Measurements from ENCODE around the gene NPHP3. TPM values are rescaled to one million over a fixed set of nuclear protein-coding genes. Genes with fewer than 3 reads are reported as not detected.
"Not testable (repeated sequence)": the region's sequence is repeated elsewhere in the genome, so short reads cannot be mapped to it uniquely, and the experiment has no call there.

The NPHP3 gene
- total RNA-seq, 2 experiments from 2014 or later = 11.8 to 11.9 TPM

GRCh38 chr3:132642539-132642847 is 79.7 kb downstream of the NPHP3 start:
- intact Hi-C loops (cut with DNase I, micrococcal nuclease) = loop anchor here (1.0 to 10.0 kb wide), 3 partner anchors 106 to 388 kb away; no protein-coding TSS in a partner anchor
- Mint-ChIP-seq H3K27me3 (no peaks in the 10 kb centered on the region), H3K36me3 (ENCODE audit: low read depth) (peaks cover 9% of the 10 kb centered on the region), H3K4me1 (peaks cover 4% of the 10 kb centered on the region), H3K9me3 (ENCODE audit: low read depth) (no peaks in the 10 kb centered on the region), H3K4me3 (no peak overlapping the region), H3K27ac (no peak overlapping the region)
- no peak for DNase-seq
- CTCF ChIA-PET = interaction anchor here (0.8 to 6.3 kb wide), 25 partner anchors 11 to 317 kb away, joined by 3 to 102 read pairs (median 5); no protein-coding TSS in a partner anchor
- no peak for ATAC-seq
- POLR2A ChIA-PET = no interaction called here

- H3K4me1 Mint-ChIP-seq = peaks cover 4% of the 10 kb centered on the region
- no peak overlapping the region for H3K27ac Mint-ChIP-seq
- H3K27me3 Mint-ChIP-seq = no peaks in the 10 kb centered on the region
- peak; percentile 39 for ATAC-seq
- CTCF ChIA-PET = interaction anchor here (0.6 to 6.3 kb wide), 27 partner anchors 11 to 317 kb away, joined by 3 to 102 read pairs (median 5); no protein-coding TSS in a partner anchor
- intact Hi-C loops (cut with DNase I, micrococcal nuclease) = loop anchor here (1.0 to 10.0 kb wide), 3 partner anchors 106 to 387 kb away; no protein-coding TSS in a partner anchor
- H3K4me3 Mint-ChIP-seq = no peak overlapping the region
- no peaks in the 10 kb centered on the region for H3K9me3 Mint-ChIP-seq (ENCODE audit: low read depth)
- DNase-seq = no peak
- POLR2A ChIA-PET = no interaction called here
- peaks cover 9% of the 10 kb centered on the region for H3K36me3 Mint-ChIP-seq (ENCODE audit: low read depth)
These were observed 80.2 kb downstream of the NPHP3 start for GRCh38 chr3:132641837-132642538.

GRCh38 chr3:132641427-132641826 is 80.8 kb downstream of the NPHP3 start:
- peaks cover 12% of the 10 kb centered on the region for H3K36me3 Mint-ChIP-seq (ENCODE audit: low read depth)
- ATAC-seq; H3K27me3 Mint-ChIP-seq; H3K4me3 Mint-ChIP-seq; H3K9me3 Mint-ChIP-seq (ENCODE audit: low read depth); DNase-seq; H3K27ac Mint-ChIP-seq; POLR2A ChIA-PET; H3K4me1 Mint-ChIP-seq: not testable (repeated sequence)
- CTCF ChIA-PET = interaction anchor here (0.6 to 6.3 kb wide), 18 partner anchors 10 to 292 kb away, joined by 3 to 102 read pairs (median 5); no protein-coding TSS in a partner anchor
- intact Hi-C loops (cut with DNase I, micrococcal nuclease) = loop anchor here in 1 of 2 experiments (10.0 kb wide), 1 partner anchor 387 kb away; no protein-coding TSS in a partner anchor

- DNase-seq (no peak), ATAC-seq (no peak)
- H3K4me3 Mint-ChIP-seq = no peak overlapping the region
- intact Hi-C loops (cut with DNase I, micrococcal nuclease) = no loop called here
- ChIA-PET CTCF (interaction anchor here (6.3 kb wide), 1 partner anchor 104 kb away, joined by 102 read pairs; no protein-coding TSS in a partner anchor), POLR2A (no interaction called here)
- no peaks in the 10 kb centered on the region for H3K4me1 Mint-ChIP-seq
- H3K36me3 Mint-ChIP-seq (ENCODE audit: low read depth) = peaks cover 23% of the 10 kb centered on the region
- no peaks in the 10 kb centered on the region for H3K27me3 Mint-ChIP-seq
- H3K9me3 Mint-ChIP-seq (ENCODE audit: low read depth) = no peaks in the 10 kb centered on the region
- H3K27ac Mint-ChIP-seq = no peak overlapping the region
These were observed 83.5 kb downstream of the NPHP3 start for GRCh38 chr3:132638706-132639105.

- H3K27me3 Mint-ChIP-seq = no peaks in the 10 kb centered on the region
- H3K4me1 Mint-ChIP-seq = no peaks in the 10 kb centered on the region
- H3K27ac Mint-ChIP-seq = no peak overlapping the region
- ChIA-PET POLR2A (no interaction called here), CTCF (no interaction called here)
- H3K4me3 Mint-ChIP-seq = no peak overlapping the region
- peaks cover 25% of the 10 kb centered on the region for H3K36me3 Mint-ChIP-seq (ENCODE audit: low read depth)
- no peak for ATAC-seq
- H3K9me3 Mint-ChIP-seq (ENCODE audit: low read depth) = no peaks in the 10 kb centered on the region
- intact Hi-C loops (cut with DNase I, micrococcal nuclease) = no loop called here
- no peak for DNase-seq
These were observed 84.6 kb downstream of the NPHP3 start for GRCh38 chr3:132637590-132637989.

- Mint-ChIP-seq H3K27ac (no peak overlapping the region), H3K4me1 (peaks cover 1% of the 10 kb centered on the region), H3K27me3 (no peaks in the 10 kb centered on the region), H3K36me3 (ENCODE audit: low read depth) (peaks cover 21% of the 10 kb centered on the region), H3K4me3 (no peak overlapping the region), H3K9me3 (ENCODE audit: low read depth) (no peaks in the 10 kb centered on the region)
- no peak for ATAC-seq
- intact Hi-C loops (cut with DNase I, micrococcal nuclease) = no loop called here
- POLR2A ChIA-PET = no interaction called here
- no peak for DNase-seq
- CTCF ChIA-PET = interaction anchor here (0.9 to 1.6 kb wide), 3 partner anchors 12 to 283 kb away, joined by 3 to 7 read pairs (median 3); no protein-coding TSS in a partner anchor
These were observed 87.2 kb downstream of the NPHP3 start for GRCh38 chr3:132635052-132635451.

Other genes starting within 250 kb of the NPHP3 start
- gene ACKR4, start 125.1 kb downstream of the NPHP3 start, total RNA-seq = under 1 TPM; 0.09 TPM
- gene ACAD11, start 62.6 kb downstream of the NPHP3 start, total RNA-seq = 10 to 100 TPM; 16.1 to 16.9 TPM
- 10 to 100 TPM; 69.7 to 85.1 TPM for gene UBA5, start 62.1 kb downstream of the NPHP3 start, total RNA-seq

Measured in activated CD4-positive, alpha-beta T cell treated with anti-CD3 and anti-CD28 coated beads for 36 hours (primary cell).